Measurements from ENCODE around the gene TRPC4.

- TF ChIP-seq, protein P1, sequence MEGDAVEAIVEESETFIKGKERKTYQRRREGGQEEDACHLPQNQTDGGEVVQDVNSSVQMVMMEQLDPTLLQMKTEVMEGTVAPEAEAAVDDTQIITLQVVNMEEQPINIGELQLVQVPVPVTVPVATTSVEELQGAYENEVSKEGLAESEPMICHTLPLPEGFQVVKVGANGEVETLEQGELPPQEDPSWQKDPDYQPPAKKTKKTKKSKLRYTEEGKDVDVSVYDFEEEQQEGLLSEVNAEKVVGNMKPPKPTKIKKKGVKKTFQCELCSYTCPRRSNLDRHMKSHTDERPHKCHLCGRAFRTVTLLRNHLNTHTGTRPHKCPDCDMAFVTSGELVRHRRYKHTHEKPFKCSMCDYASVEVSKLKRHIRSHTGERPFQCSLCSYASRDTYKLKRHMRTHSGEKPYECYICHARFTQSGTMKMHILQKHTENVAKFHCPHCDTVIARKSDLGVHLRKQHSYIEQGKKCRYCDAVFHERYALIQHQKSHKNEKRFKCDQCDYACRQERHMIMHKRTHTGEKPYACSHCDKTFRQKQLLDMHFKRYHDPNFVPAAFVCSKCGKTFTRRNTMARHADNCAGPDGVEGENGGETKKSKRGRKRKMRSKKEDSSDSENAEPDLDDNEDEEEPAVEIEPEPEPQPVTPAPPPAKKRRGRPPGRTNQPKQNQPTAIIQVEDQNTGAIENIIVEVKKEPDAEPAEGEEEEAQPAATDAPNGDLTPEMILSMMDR (IDR thresholded peaks at IDR 0.05; ENCODE audit: low read length): no peak
- TF ChIP-seq EZH2 (optimal IDR thresholded peaks at IDR 0.05; ENCODE audit: low read depth, low read length) (no peak), EZH2phosphoT487 (IDR thresholded peaks at IDR 0.05; ENCODE audit: low read length) (no peak)
Measured at GRCh38 chr13:37701306-37701705, 168.3 kb downstream of the TRPC4 start.

Measured in MM.1S (cell line).